Mesenchymal stem cell (in vitro differentiated cells and primary cell): ENCODE data around the gene TSPAN32.
"Not testable (repeated sequence)": the region's sequence is repeated elsewhere in the genome, so short reads cannot be mapped to it uniquely, and the experiment has no call there.

Experiments
- DNase-seq: peaks from one replicate; pipeline ENCODE4 v3.0.0-alpha.2; 2013
- H2AFZ ChIP-seq: one replicate; pipeline ENCODE4 v1.6.1; 2013; ENCODE audit warnings: low read depth, mild to moderate bottlenecking, control low read depth, inconsistent platforms, low read length, moderate library complexity
- H2AK5ac ChIP-seq: 2 replicates; pipeline ENCODE4 v1.6.1; 2013; ENCODE audit warnings: low read length, moderate library complexity, mild to moderate bottlenecking, inconsistent platforms; ENCODE audit not compliant: severe bottlenecking
- H2BK120ac ChIP-seq: one replicate; pipeline ENCODE4 v1.6.1; 2013; ENCODE audit warnings: low read depth, mild to moderate bottlenecking, inconsistent platforms, low read length, moderate library complexity
- H2BK12ac ChIP-seq, 2 experiments: one replicate each; pipeline ENCODE4 v1.6.1; 2013; ENCODE audit warnings: inconsistent platforms in 2 of 2, low read length in 2 of 2, mild to moderate bottlenecking in 2 of 2, moderate library complexity in 2 of 2, control low read depth in 1 of 2
- H2BK15ac ChIP-seq: one replicate; pipeline ENCODE4 v1.6.1; 2013; ENCODE audit warnings: mild to moderate bottlenecking, low read depth, inconsistent platforms; ENCODE audit not compliant: poor library complexity, severe bottlenecking
- H2BK5ac ChIP-seq: 2 replicates; pipeline ENCODE4 v1.6.1; 2013; ENCODE audit warnings: low read depth, mild to moderate bottlenecking, low read length, control low read depth, inconsistent platforms; ENCODE audit not compliant: poor library complexity, severe bottlenecking
- H3K14ac ChIP-seq, 2 experiments: one replicate each; pipeline ENCODE4 v1.6.1; 2013; ENCODE audit warnings: inconsistent platforms in 2 of 2, low read length in 2 of 2, control low read depth in 1 of 2, mild to moderate bottlenecking in 1 of 2, moderate library complexity in 1 of 2
- H3K18ac ChIP-seq, 2 experiments: one replicate each; pipeline ENCODE4 v1.6.1; 2013; ENCODE audit warnings: inconsistent platforms in 2 of 2, low read length in 2 of 2, control low read depth in 1 of 2, low read depth in 1 of 2, mild to moderate bottlenecking in 1 of 2
- H3K23ac ChIP-seq, 2 experiments: one replicate each; pipeline ENCODE4 v1.6.1; 2013; ENCODE audit warnings: inconsistent platforms in 2 of 2, low read length in 2 of 2, mild to moderate bottlenecking in 2 of 2, moderate library complexity in 2 of 2, control low read depth in 1 of 2
- H3K27ac ChIP-seq: 2 replicates; pipeline ENCODE4 v1.5.1; 2013; ENCODE audit warnings: mild to moderate bottlenecking, moderate library complexity, low read length, control low read depth, inconsistent platforms; ENCODE audit not compliant: poor library complexity, severe bottlenecking
- H3K27me3 ChIP-seq, 2 experiments: 2 replicates each; pipeline versions ENCODE4 v1.6.1 to v1.7.0; 2013; ENCODE audit warnings: low read length in 2 of 2, mild to moderate bottlenecking in 2 of 2, moderate library complexity in 2 of 2, control low read depth in 1 of 2, inconsistent platforms in 1 of 2; ENCODE audit not compliant: control insufficient read depth in 1 of 2, insufficient read depth in 1 of 2
- H3K36me3 ChIP-seq, 2 experiments: 2 replicates each; pipeline versions ENCODE4 v1.6.1 to v1.7.0; 2013; ENCODE audit warnings: low read length in 2 of 2, control low read depth in 1 of 2, inconsistent platforms in 1 of 2, low read depth in 1 of 2, mild to moderate bottlenecking in 1 of 2; ENCODE audit not compliant: insufficient read depth in 2 of 2, control insufficient read depth in 1 of 2
- H3K4ac ChIP-seq, 2 experiments: one replicate each; pipeline ENCODE4 v1.6.1; 2013; ENCODE audit warnings: inconsistent platforms in 2 of 2, low read length in 2 of 2, mild to moderate bottlenecking in 2 of 2, moderate library complexity in 2 of 2, control low read depth in 1 of 2, low read depth in 1 of 2
- H3K4me1 ChIP-seq: 2 replicates; pipeline ENCODE4 v1.6.1; 2013; ENCODE audit warnings: low read depth, low read length, control low read depth; ENCODE audit not compliant: control insufficient read depth, insufficient read depth
- H3K4me2 ChIP-seq: 2 replicates; pipeline ENCODE4 v1.6.1; 2013; ENCODE audit warnings: low read length, mild to moderate bottlenecking, inconsistent platforms; ENCODE audit not compliant: poor library complexity, severe bottlenecking
- H3K4me3 ChIP-seq, 2 experiments: 2 replicates each; pipeline versions ENCODE4 v1.5.1 to v1.7.0; 2013; ENCODE audit warnings: low read length in 2 of 2, mild to moderate bottlenecking in 2 of 2, control low read depth in 1 of 2, low read depth in 1 of 2; ENCODE audit not compliant: insufficient read depth in 1 of 2
- H3K79me1 ChIP-seq: replicated peaks from 2 replicates; pipeline ENCODE4 v1.6.1; 2013; ENCODE audit warnings: mild to moderate bottlenecking, control low read depth, low read length, inconsistent platforms; ENCODE audit not compliant: poor library complexity, severe bottlenecking
- H3K9ac ChIP-seq: 2 replicates; pipeline ENCODE4 v1.7.0; 2013; ENCODE audit warnings: mild to moderate bottlenecking, low read length, moderate library complexity
- H3K9me3 ChIP-seq: 2 replicates; pipeline ENCODE4 v1.7.0; 2013; ENCODE audit warnings: mild to moderate bottlenecking, low read length; ENCODE audit not compliant: control insufficient read depth
- H4K8ac ChIP-seq: one replicate; pipeline ENCODE4 v1.6.1; 2013; ENCODE audit warnings: inconsistent platforms, mild to moderate bottlenecking, low read length, moderate library complexity
- H4K91ac ChIP-seq: one replicate; pipeline ENCODE4 v1.6.1; 2013; ENCODE audit warnings: mild to moderate bottlenecking, low read length, inconsistent platforms
- WGBS: methylation state at CpG from one replicate; pipeline ENCODE4 v1.1.7; 2013; ENCODE audit warnings: mixed read lengths; 5-methylcytosine and 5-hydroxymethylcytosine counted together

The TSPAN32 gene

GRCh38 chr11:2286350-2286749 is 15.5 kb upstream of the TSPAN32 start:
- H2AFZ ChIP-seq, DNase-seq, H3K23ac ChIP-seq, H4K91ac ChIP-seq, H3K36me3 ChIP-seq, H3K4me2 ChIP-seq, H2BK5ac ChIP-seq, H3K4ac ChIP-seq, H3K4me3 ChIP-seq, H2BK120ac ChIP-seq, H3K18ac ChIP-seq, H3K4me1 ChIP-seq, H4K8ac ChIP-seq, H3K27ac ChIP-seq, H2AK5ac ChIP-seq, H3K79me1 ChIP-seq, H2BK12ac ChIP-seq, H3K9ac ChIP-seq, H3K14ac ChIP-seq, H2BK15ac ChIP-seq: not testable (repeated sequence)
- 95% methylated on average over 13 of the region's 13 CpGs for WGBS
- Histone ChIP-seq H3K9me3 (peaks cover 18% of the 10 kb centered on the region), H3K27me3 (peaks cover 47 to 53% of the 10 kb centered on the region in 2 experiments)

- peaks cover 3% of the 10 kb centered on the region for H3K4me1 ChIP-seq
- peaks cover 12% of the 10 kb centered on the region for H3K9me3 ChIP-seq
- no peak overlapping the region for H2BK120ac ChIP-seq
- 76% methylated on average over 16 of the region's 16 CpGs for WGBS
- no peak overlapping the region for H3K9ac ChIP-seq
- H3K79me1 ChIP-seq: no peaks in the 10 kb centered on the region
- no peak overlapping the region for H3K18ac ChIP-seq
- no peak overlapping the region for H2AFZ ChIP-seq
- peaks cover 47 to 53% of the 10 kb centered on the region in 2 experiments for H3K27me3 ChIP-seq
- H3K36me3 ChIP-seq: no peaks in the 10 kb centered on the region
- no peak overlapping the region for H2AK5ac ChIP-seq
- H2BK15ac ChIP-seq: no peak overlapping the region
- no peak overlapping the region for H2BK5ac ChIP-seq
- no peak for DNase-seq
- H3K4ac ChIP-seq: no peak overlapping the region
- H3K4me2 ChIP-seq: no peak overlapping the region
- no peak overlapping the region for H2BK12ac ChIP-seq
- H3K4me3 ChIP-seq: no peak overlapping the region
- H4K91ac ChIP-seq: no peak overlapping the region
- no peak overlapping the region for H3K27ac ChIP-seq
- H4K8ac ChIP-seq: no peak overlapping the region
- H3K23ac ChIP-seq: no peak overlapping the region
- peak overlapping the region in 1 of 2 experiments; percentile 60 for H3K14ac ChIP-seq
These were observed 14.7 kb upstream of the TSPAN32 start for GRCh38 chr11:2287091-2287490.

- peaks cover 3% of the 10 kb centered on the region for H3K4me1 ChIP-seq
- H3K27ac ChIP-seq: no peak overlapping the region
- H3K36me3 ChIP-seq: no peaks in the 10 kb centered on the region
- no peak overlapping the region for H3K4me3 ChIP-seq
- H2BK15ac ChIP-seq: no peak overlapping the region
- H3K79me1 ChIP-seq: no peaks in the 10 kb centered on the region
- no peak overlapping the region for H3K9ac ChIP-seq
- H2BK5ac ChIP-seq: no peak overlapping the region
- H2BK12ac ChIP-seq: no peak overlapping the region
- no peak overlapping the region for H3K23ac ChIP-seq
- H3K27me3 ChIP-seq: peaks cover 52 to 61% of the 10 kb centered on the region in 2 experiments
- no peak overlapping the region for H2BK120ac ChIP-seq
- no peak overlapping the region for H3K14ac ChIP-seq
- no peak overlapping the region for H3K4ac ChIP-seq
- H2AK5ac ChIP-seq: no peak overlapping the region
- no peak overlapping the region for H4K91ac ChIP-seq
- H3K18ac ChIP-seq: no peak overlapping the region
- peaks cover 4% of the 10 kb centered on the region for H3K9me3 ChIP-seq
- 85% methylated on average over 6 of the region's 6 CpGs for WGBS
- H4K8ac ChIP-seq: no peak overlapping the region
- no peak overlapping the region for H2AFZ ChIP-seq
- H3K4me2 ChIP-seq: no peak overlapping the region
- no peak for DNase-seq
These were observed 12.5 kb upstream of the TSPAN32 start for GRCh38 chr11:2289350-2289749.

- peaks cover 54 to 60% of the 10 kb centered on the region in 2 experiments for H3K27me3 ChIP-seq
- no peak overlapping the region for H3K4ac ChIP-seq
- H3K79me1 ChIP-seq: no peaks in the 10 kb centered on the region
- no peak overlapping the region for H3K23ac ChIP-seq
- no peak overlapping the region for H3K14ac ChIP-seq
- H2BK5ac ChIP-seq: no peak overlapping the region
- no peak overlapping the region for H2BK12ac ChIP-seq
- no peak overlapping the region for H3K18ac ChIP-seq
- no peak overlapping the region for H2BK15ac ChIP-seq
- no peak overlapping the region for H2BK120ac ChIP-seq
- H3K36me3 ChIP-seq: no peaks in the 10 kb centered on the region
- H2AFZ ChIP-seq: no peak overlapping the region
- no peak overlapping the region for H3K9ac ChIP-seq
- no peak overlapping the region for H3K4me2 ChIP-seq
- peaks cover 3% of the 10 kb centered on the region for H3K4me1 ChIP-seq
- no peak overlapping the region for H2AK5ac ChIP-seq
- no peak overlapping the region for H3K27ac ChIP-seq
- H3K9me3 ChIP-seq: no peaks in the 10 kb centered on the region
- no peak for DNase-seq
- H4K91ac ChIP-seq: no peak overlapping the region
- no peak overlapping the region for H4K8ac ChIP-seq
- H3K4me3 ChIP-seq: no peak overlapping the region
- WGBS: 61% methylated on average over 10 of the region's 10 CpGs
These were observed 12.0 kb upstream of the TSPAN32 start for GRCh38 chr11:2289859-2290258.
